ENCODE data around the gene NPAS1. TPM values are rescaled to one million over a fixed set of nuclear protein-coding genes. Genes with fewer than 3 reads are reported as not detected.
A peak's percentile ranks its signal among the peaks of the same experiment; 100 is the strongest.

The NPAS1 gene
- total RNA-seq, 1 donor from 2014 or later: 3.6 TPM

- peaks cover 7% of the 10 kb centered on the region for H3K79me2 ChIP-seq (ENCODE audit: insufficient read depth, low read length)
- no peaks in the 10 kb centered on the region for H3K4me1 ChIP-seq (ENCODE audit: insufficient read depth, low read length)
- H3K9ac ChIP-seq (ENCODE audit: low read length): no peak overlapping the region
- H3K27ac ChIP-seq (ENCODE audit: low read depth, low read length): no peak overlapping the region
- TF ChIP-seq CTCF (IDR thresholded peaks at IDR 0.05; ENCODE audit: insufficient read depth, low read depth, low read length) (no peak), EZH2 (IDR thresholded peaks at IDR 0.05; ENCODE audit: insufficient read depth, low read length) (no peak)
- no peak for FAIRE-seq
- H3K9me3 Mint-ChIP-seq (ENCODE audit: unreplicated experiment): no peaks in the 10 kb centered on the region
- H3K27me3 Mint-ChIP-seq (ENCODE audit: low read depth, unreplicated experiment): no peaks in the 10 kb centered on the region
- H3K4me3 Mint-ChIP-seq (ENCODE audit: unreplicated experiment): no peak overlapping the region
- no peak overlapping the region for H3K4me3 ChIP-seq (ENCODE audit: insufficient read depth, low read depth, low read length)
- H3K4me2 ChIP-seq (ENCODE audit: low read length): no peak overlapping the region
- peaks cover 32% of the 10 kb centered on the region for H4K20me1 ChIP-seq (ENCODE audit: insufficient read depth, low read length)
- peaks cover 28% of the 10 kb centered on the region for H3K36me3 Mint-ChIP-seq (ENCODE audit: low read depth, unreplicated experiment)
- H2AFZ ChIP-seq (ENCODE audit: low read depth, low read length): no peak overlapping the region
- H3K4me1 Mint-ChIP-seq (ENCODE audit: low read depth, unreplicated experiment): no peaks in the 10 kb centered on the region
- no peaks in the 10 kb centered on the region for H3K27me3 ChIP-seq (ENCODE audit: insufficient read depth, low read length)
- peak overlapping the region; percentile 62 for H3K27ac Mint-ChIP-seq (ENCODE audit: unreplicated experiment)
- H3K36me3 ChIP-seq (ENCODE audit: insufficient read depth, low read length): peaks cover 35% of the 10 kb centered on the region
- DNase-seq (ENCODE audit: low read depth): no peak
- H3K9me3 ChIP-seq (ENCODE audit: insufficient read depth, low read depth, low read length): no peaks in the 10 kb centered on the region
Measured at GRCh38 chr19:47081095-47081494, 61.5 kb downstream of the NPAS1 start.

GRCh38 chr19:47082493-47082892, 62.9 kb downstream of the NPAS1 start:
- no peaks in the 10 kb centered on the region for H3K4me1 Mint-ChIP-seq (ENCODE audit: low read depth, unreplicated experiment)
- no peaks in the 10 kb centered on the region for H3K4me1 ChIP-seq (ENCODE audit: insufficient read depth, low read length)
- H3K9me3 ChIP-seq (ENCODE audit: insufficient read depth, low read depth, low read length): no peaks in the 10 kb centered on the region
- H3K36me3 ChIP-seq (ENCODE audit: insufficient read depth, low read length): peaks cover 35% of the 10 kb centered on the region
- no peaks in the 10 kb centered on the region for H3K27me3 Mint-ChIP-seq (ENCODE audit: low read depth, unreplicated experiment)
- DNase-seq (ENCODE audit: low read depth) (no peak), FAIRE-seq (no peak)
- H3K9me3 Mint-ChIP-seq (ENCODE audit: unreplicated experiment): no peaks in the 10 kb centered on the region
- no peak overlapping the region for H3K27ac ChIP-seq (ENCODE audit: low read depth, low read length)
- peaks cover 29% of the 10 kb centered on the region for H3K36me3 Mint-ChIP-seq (ENCODE audit: low read depth, unreplicated experiment)
- no peak overlapping the region for H3K4me3 Mint-ChIP-seq (ENCODE audit: unreplicated experiment)
- no peak overlapping the region for H2AFZ ChIP-seq (ENCODE audit: low read depth, low read length)
- peaks cover 33% of the 10 kb centered on the region for H4K20me1 ChIP-seq (ENCODE audit: insufficient read depth, low read length)
- no peak overlapping the region for H3K27ac Mint-ChIP-seq (ENCODE audit: unreplicated experiment)
- no peak overlapping the region for H3K4me2 ChIP-seq (ENCODE audit: low read length)
- no peak overlapping the region for H3K4me3 ChIP-seq (ENCODE audit: insufficient read depth, low read depth, low read length)
- peaks cover 5% of the 10 kb centered on the region for H3K79me2 ChIP-seq (ENCODE audit: insufficient read depth, low read length)
- H3K9ac ChIP-seq (ENCODE audit: low read length): no peak overlapping the region
- H3K27me3 ChIP-seq (ENCODE audit: insufficient read depth, low read length): no peaks in the 10 kb centered on the region
- TF ChIP-seq EZH2 (IDR thresholded peaks at IDR 0.05; ENCODE audit: insufficient read depth, low read length): no peak
- TF ChIP-seq CTCF (IDR thresholded peaks at IDR 0.05; ENCODE audit: insufficient read depth, low read depth, low read length): no peak

- no peak overlapping the region for H2AFZ ChIP-seq (ENCODE audit: low read depth, low read length)
- FAIRE-seq (no peak), DNase-seq (ENCODE audit: low read depth) (no peak)
- no peak for TF ChIP-seq EZH2 (IDR thresholded peaks at IDR 0.05; ENCODE audit: insufficient read depth, low read length)
- TF ChIP-seq CTCF (IDR thresholded peaks at IDR 0.05; ENCODE audit: insufficient read depth, low read depth, low read length): no peak
- Mint-ChIP-seq H3K4me1 (ENCODE audit: low read depth, unreplicated experiment) (no peaks in the 10 kb centered on the region), H3K4me3 (ENCODE audit: unreplicated experiment) (no peak overlapping the region), H3K36me3 (ENCODE audit: low read depth, unreplicated experiment) (peaks cover 33% of the 10 kb centered on the region), H3K27ac (ENCODE audit: unreplicated experiment) (no peak overlapping the region), H3K9me3 (ENCODE audit: unreplicated experiment) (no peaks in the 10 kb centered on the region), H3K27me3 (ENCODE audit: low read depth, unreplicated experiment) (no peaks in the 10 kb centered on the region)
- peaks cover 34% of the 10 kb centered on the region for H4K20me1 ChIP-seq (ENCODE audit: insufficient read depth, low read length)
- H3K27me3 ChIP-seq (ENCODE audit: insufficient read depth, low read length): no peaks in the 10 kb centered on the region
- H3K4me1 ChIP-seq (ENCODE audit: insufficient read depth, low read length): no peaks in the 10 kb centered on the region
- no peak overlapping the region for H3K27ac ChIP-seq (ENCODE audit: low read depth, low read length)
- H3K79me2 ChIP-seq (ENCODE audit: insufficient read depth, low read length): peaks cover 9% of the 10 kb centered on the region
- no peak overlapping the region for H3K4me3 ChIP-seq (ENCODE audit: insufficient read depth, low read depth, low read length)
- H3K36me3 ChIP-seq (ENCODE audit: insufficient read depth, low read length): peaks cover 35% of the 10 kb centered on the region
- H3K4me2 ChIP-seq (ENCODE audit: low read length): no peak overlapping the region
- H3K9ac ChIP-seq (ENCODE audit: low read length): no peak overlapping the region
- H3K9me3 ChIP-seq (ENCODE audit: insufficient read depth, low read depth, low read length): no peaks in the 10 kb centered on the region
Measured at GRCh38 chr19:47084879-47085439, 65.3 kb downstream of the NPAS1 start.

Data from astrocyte (in vitro differentiated cells and primary cell).